HAP-1 (cell line): ENCODE results near the gene BTF3.
A peak's percentile ranks its signal among the peaks of the same experiment; 100 is the strongest.
"Not testable (repeated sequence)": the region's sequence is repeated elsewhere in the genome, so short reads cannot be mapped to it uniquely, and the experiment has no call there.

ENCODE experiments used
- DNase-seq, 2 experiments: peaks; one replicate each; pipeline ENCODE4 v3.0.0-alpha.2; 2016 to 2020; ENCODE audit warnings: low spot score in 2 of 2
- H3K27me3 ChIP-seq: fragments of 250-450 bp; sonication (Bioruptor Pico); 2 replicates; pipeline ENCODE4 v1.5.1; 2020; ENCODE audit warnings: low read depth, mild to moderate bottlenecking, moderate library complexity
- H3K36me3 ChIP-seq: fragments of 250-450 bp; sonication (Bioruptor Pico); replicated peaks from 2 replicates; pipeline ENCODE4 v1.5.1; 2020; ENCODE audit warnings: mild to moderate bottlenecking
- H3K4me1 ChIP-seq: fragments of 250-450 bp; sonication (Bioruptor Pico); 2 replicates; pipeline ENCODE4 v1.5.1; 2020; ENCODE audit warnings: mild to moderate bottlenecking
- H3K4me3 ChIP-seq: fragments of 250-450 bp; sonication (Bioruptor Pico); 2 replicates; pipeline ENCODE4 v1.5.1; 2020; ENCODE audit warnings: mild to moderate bottlenecking, moderate library complexity
- H3K9me3 ChIP-seq: fragments of 250-450 bp; sonication (Bioruptor Pico); 2 replicates; pipeline ENCODE4 v1.5.1; 2020; ENCODE audit warnings: mild to moderate bottlenecking, moderate library complexity
- in situ Hi-C: fragments of 300-500 bp; cut with MboI; formaldehyde crosslinking; loops from 3 replicates; pipeline ENCODE4 v1.14.3; 2020; ENCODE audit warnings: low sequenced_read_pairs, inconsistent platforms, mixed read lengths

The BTF3 gene

GRCh38 chr5:73493421-73493820 is 4.8 kb upstream of the BTF3 start:
- in situ Hi-C loops: no loop called here
- Histone ChIP-seq H3K36me3 (no peaks in the 10 kb centered on the region; the same call in 1 of the 2 replicates), H3K4me1 (peaks cover 11% of the 10 kb centered on the region), H3K4me3 (no peak overlapping the region), H3K9me3 (no peaks in the 10 kb centered on the region), H3K27me3 (no peaks in the 10 kb centered on the region)
- no peak for DNase-seq

GRCh38 chr5:73494721-73495120 is 3.5 kb upstream of the BTF3 start:
- in situ Hi-C loops: no loop called here
- H3K9me3 ChIP-seq: no peaks in the 10 kb centered on the region
- no peak for DNase-seq
- H3K4me3 ChIP-seq: no peak overlapping the region
- H3K27me3 ChIP-seq: no peaks in the 10 kb centered on the region
- H3K36me3 ChIP-seq: peaks cover 5% of the 10 kb centered on the region
- peaks cover 11% of the 10 kb centered on the region for H3K4me1 ChIP-seq

- H3K9me3 ChIP-seq: no peaks in the 10 kb centered on the region
- H3K4me1 ChIP-seq: peaks cover 19% of the 10 kb centered on the region
- H3K27me3 ChIP-seq: no peaks in the 10 kb centered on the region
- in situ Hi-C loops: no loop called here
- no peak overlapping the region for H3K4me3 ChIP-seq
- peaks cover 17% of the 10 kb centered on the region for H3K36me3 ChIP-seq
- no peak for DNase-seq
Measured at GRCh38 chr5:73495772-73496335, 2.4 kb upstream of the BTF3 start.

GRCh38 chr5:73496984-73497457 is 1.2 kb upstream of the BTF3 start:
- Histone ChIP-seq H3K36me3 (peaks cover 26% of the 10 kb centered on the region), H3K9me3 (no peaks in the 10 kb centered on the region), H3K27me3 (no peaks in the 10 kb centered on the region), H3K4me3 (peak overlapping the region; percentile 94), H3K4me1 (peaks cover 19% of the 10 kb centered on the region)
- DNase-seq: peak; percentile 22 to 96
- in situ Hi-C loops: no loop called here

GRCh38 chr5:73497497-73498056 is 665 bp upstream of the BTF3 start:
- no peaks in the 10 kb centered on the region for H3K9me3 ChIP-seq
- no peaks in the 10 kb centered on the region for H3K27me3 ChIP-seq
- H3K4me3 ChIP-seq: peak overlapping the region; percentile 94
- DNase-seq: no peak
- peaks cover 19% of the 10 kb centered on the region for H3K4me1 ChIP-seq
- in situ Hi-C loops: no loop called here
- H3K36me3 ChIP-seq: peaks cover 32% of the 10 kb centered on the region

- H3K36me3 ChIP-seq: peaks cover 46% of the 10 kb centered on the region
- peak overlapping the region; percentile 94 for H3K4me3 ChIP-seq
- DNase-seq: no peak
- in situ Hi-C loops: no loop called here
- no peaks in the 10 kb centered on the region for H3K9me3 ChIP-seq
- peaks cover 19% of the 10 kb centered on the region for H3K4me1 ChIP-seq
- no peaks in the 10 kb centered on the region for H3K27me3 ChIP-seq
Measured at GRCh38 chr5:73499187-73499586, 945 bp downstream of the BTF3 start.

- peaks cover 52% of the 10 kb centered on the region for H3K36me3 ChIP-seq
- H3K4me1 ChIP-seq: peaks cover 19% of the 10 kb centered on the region
Measured at GRCh38 chr5:73499756-73500155, 1.5 kb downstream of the BTF3 start.

GRCh38 chr5:73501406-73501805 is 3.2 kb downstream of the BTF3 start:
- H3K36me3 ChIP-seq: peaks cover 68% of the 10 kb centered on the region

More at GRCh38 chr5:73499756-73500155, 1.5 kb downstream of the BTF3 start:
- DNase-seq: no peak
- Histone ChIP-seq H3K4me3 (peak overlapping the region; percentile 94), H3K9me3 (no peaks in the 10 kb centered on the region), H3K27me3 (no peaks in the 10 kb centered on the region)
- in situ Hi-C loops: no loop called here

GRCh38 chr5:73506459-73506955 is 8.3 kb downstream of the BTF3 start:
- Histone ChIP-seq H3K36me3 (peaks cover 48% of the 10 kb centered on the region), H3K9me3 (no peaks in the 10 kb centered on the region)
- in situ Hi-C loops: no loop called here

More at GRCh38 chr5:73501406-73501805, 3.2 kb downstream of the BTF3 start:
- H3K27me3 ChIP-seq: no peaks in the 10 kb centered on the region
- H3K4me1 ChIP-seq: peaks cover 19% of the 10 kb centered on the region
- no peaks in the 10 kb centered on the region for H3K9me3 ChIP-seq
- in situ Hi-C loops: no loop called here
- no peak overlapping the region for H3K4me3 ChIP-seq
- DNase-seq: no peak

GRCh38 chr5:73507062-73507461 is 8.8 kb downstream of the BTF3 start:
- Histone ChIP-seq H3K4me3 (no peak overlapping the region), H3K4me1 (no peaks in the 10 kb centered on the region), H3K9me3 (no peaks in the 10 kb centered on the region), H3K36me3 (peaks cover 45% of the 10 kb centered on the region), H3K27me3 (no peaks in the 10 kb centered on the region)
- DNase-seq: no peak
- in situ Hi-C loops: no loop called here

More at GRCh38 chr5:73506459-73506955, 8.3 kb downstream of the BTF3 start:
- Histone ChIP-seq H3K4me1 (no peaks in the 10 kb centered on the region), H3K27me3 (no peaks in the 10 kb centered on the region), H3K4me3 (no peak overlapping the region)
- no peak for DNase-seq

- H3K9me3 ChIP-seq, H3K4me3 ChIP-seq, DNase-seq, H3K4me1 ChIP-seq, in situ Hi-C loops, H3K27me3 ChIP-seq: not testable (repeated sequence)
- H3K36me3 ChIP-seq: peaks cover 30% of the 10 kb centered on the region
Measured at GRCh38 chr5:73508521-73508920, 10.3 kb downstream of the BTF3 start.

- Histone ChIP-seq H3K9me3 (no peaks in the 10 kb centered on the region), H3K4me3 (no peak overlapping the region), H3K36me3 (no peaks in the 10 kb centered on the region), H3K4me1 (peaks cover 5% of the 10 kb centered on the region; the same call in 1 of the 2 replicates), H3K27me3 (no peaks in the 10 kb centered on the region)
- in situ Hi-C loops: no loop called here
- no peak for DNase-seq
Measured at GRCh38 chr5:73513996-73514395, 15.8 kb downstream of the BTF3 start.

- no peaks in the 10 kb centered on the region for H3K9me3 ChIP-seq
- H3K4me1 ChIP-seq: peaks cover 5% of the 10 kb centered on the region; the same call in 1 of the 2 replicates
- H3K27me3 ChIP-seq: no peaks in the 10 kb centered on the region
- in situ Hi-C loops: no loop called here
- no peak for DNase-seq
- no peak overlapping the region for H3K4me3 ChIP-seq
- no peaks in the 10 kb centered on the region for H3K36me3 ChIP-seq
Measured at GRCh38 chr5:73514418-73514817, 16.2 kb downstream of the BTF3 start.

- Histone ChIP-seq H3K36me3 (no peaks in the 10 kb centered on the region), H3K4me3 (no peak overlapping the region), H3K27me3 (no peaks in the 10 kb centered on the region), H3K9me3 (no peaks in the 10 kb centered on the region), H3K4me1 (peaks cover 5% of the 10 kb centered on the region)
- DNase-seq: no peak
- in situ Hi-C loops: no loop called here
Measured at GRCh38 chr5:73515232-73515631, 17.0 kb downstream of the BTF3 start.
